K562 (cell line): ENCODE data around the gene MEAK7. TPM values are rescaled to one million over a fixed set of nuclear protein-coding genes. Genes with fewer than 3 reads are reported as not detected.

ENCODE experiments used
- ARID3B ChIP-seq: fragments of 250-450 bp; sonication (Bioruptor Pico); IDR thresholded peaks from 2 replicates; pipeline ENCODE4 v1.4.0; 2020; ENCODE audit warnings: borderline replicate concordance
- E4F1 ChIP-seq: fragments of 250-450 bp; sonication (Bioruptor Pico); IDR thresholded peaks from 2 replicates; pipeline ENCODE4 v1.5.0; 2021; ENCODE audit warnings: mild to moderate bottlenecking, borderline replicate concordance
- HDAC1 ChIP-seq, 2 experiments: fragments of 450-650 bp; IDR thresholded peaks; 2 replicates each; pipeline ENCODE4 v1.6.1; 2016 to 2017; ENCODE audit warnings: inconsistent platforms in 1 of 2, mild to moderate bottlenecking in 1 of 2, moderate library complexity in 1 of 2
- HDAC6 ChIP-seq: IDR thresholded peaks from 2 replicates; pipeline ENCODE4 v1.6.1; 2012; ENCODE audit warnings: low read depth, mild to moderate bottlenecking, control low read depth, inconsistent platforms, low read length, moderate library complexity
- PATZ1 ChIP-seq: fragments of 250-450 bp; sonication (Bioruptor Pico); IDR thresholded peaks from 2 replicates; pipeline ENCODE4 v1.5.0; 2020; ENCODE audit warnings: mild to moderate bottlenecking, borderline replicate concordance
- PHF8 ChIP-seq: fragments of 200-600 bp; sonication (generic); IDR thresholded peaks from 2 replicates; pipeline ENCODE4 v1.6.1; 2012; ENCODE audit warnings: mixed run types, mild to moderate bottlenecking, inconsistent platforms, low read length, moderate library complexity, borderline replicate concordance
- PTBP1 ChIP-seq: fragments of 200-400 bp; formaldehyde crosslinking; IDR thresholded peaks from 2 replicates; pipeline ENCODE4 v1.6.1; 2017; ENCODE audit warnings: low read depth, low read length
- PTTG1 ChIP-seq: fragments of 450-650 bp; IDR thresholded peaks from 2 replicates; pipeline ENCODE4 v1.6.1; 2016; ENCODE audit warnings: low read depth, mild to moderate bottlenecking, missing genetic modification characterization, missing compliant biosample characterization
- TFAM ChIP-seq: fragments of 250-450 bp; sonication (Bioruptor Pico); conservative IDR thresholded peaks from 2 replicates; pipeline ENCODE4 v1.5.0; 2021; ENCODE audit warnings: mild to moderate bottlenecking, moderate library complexity
- TOE1 ChIP-seq, 2 experiments: fragments of 450-650 bp in 1 of 2; sonication (generic) in 1 of 2; formaldehyde crosslinking in 1 of 2; IDR thresholded peaks; 2 replicates each; pipeline versions ENCODE4 v1.7.1 to v1.8.0; 2016 to 2022; ENCODE audit warnings: borderline replicate concordance in 2 of 2, mild to moderate bottlenecking in 2 of 2, antibody characterized with exemption in 1 of 2, inconsistent platforms in 1 of 2, low read depth in 1 of 2, missing genetic modification reagents in 1 of 2, moderate library complexity in 1 of 2
- ZBTB9 ChIP-seq: fragments of 450-650 bp; formaldehyde crosslinking; IDR thresholded peaks from 2 replicates; pipeline ENCODE4 v1.4.0; 2020; ENCODE audit warnings: mild to moderate bottlenecking, moderate library complexity
- ZNF140 ChIP-seq: fragments of 250-450 bp; sonication (Bioruptor Pico); IDR thresholded peaks from 2 replicates; pipeline ENCODE4 v1.8.0; 2021; ENCODE audit warnings: moderate library complexity, mild to moderate bottlenecking, inconsistent platforms
- ZNF324 ChIP-seq: fragments of 250-450 bp; sonication (Bioruptor Pico); IDR thresholded peaks from 2 replicates; pipeline ENCODE4 v1.4.0; 2020; ENCODE audit warnings: mild to moderate bottlenecking
- polyA plus RNA-seq, 8 experiments: library from polyadenylated mRNA; depleted of rRNA in 4 of 8; stranded (reverse) in 5 of 8; unstranded in 3 of 8; fragments of >200 nt; fragmentation: Nextera tagmentation in 2 of 8; fragmentation: Illumina TruSeq in 1 of 8; extraction: Ambion mirVana in 2 of 8; extraction: Trizol in 1 of 8; gene quantifications; 2 replicates each; pipeline versions ENCODE4 v1.2.1 to v1.2.3, GENCODE V29; 2011 to 2014; ENCODE audit warnings: inconsistent platforms in 1 of 8, missing spikeins in 1 of 8
- total RNA-seq, 7 experiments: library from RNA; depleted of rRNA in 6 of 7; stranded (reverse); fragments of >200 nt in 6 of 7; fragmentation: Illumina TruSeq in 2 of 7; extraction: Trizol in 2 of 7; gene quantifications; 2 replicates each; pipeline versions ENCODE4 v1.2.1 to v1.2.3, GENCODE V29; 2011 to 2021; ENCODE audit warnings: low replicate concordance in 1 of 7

MEAK7 gene
- total and polyA plus RNA-seq, 9 of the 15 experiments (the other 6 are each of a cell fraction or from before 2014, with no cell fraction given), result 1.4 to 14.5 (median 6.3) TPM

- no peak for TF ChIP-seq ZNF324 (CRISPR knock-in tag)
- no peak for TF ChIP-seq ZBTB9 (CRISPR knock-in tag)
- no peak for TF ChIP-seq PHF8
- no peak for TF ChIP-seq TFAM (CRISPR knock-in tag)
- TF ChIP-seq E4F1, result no peak
- TF ChIP-seq PTBP1, result no peak
- 0 out of 2 replicates have a peak, but pooled peaks have one; percentile 67 for TF ChIP-seq ARID3B (CRISPR knock-in tag)
- peak; percentile 31; the same call in 1 of the 2 replicates for TF ChIP-seq TOE1 (IDR thresholded peaks at IDR 0.05; ENCODE audit: borderline replicate concordance)
- TF ChIP-seq TOE1 (CRISPR knock-in tag; IDR thresholded peaks at IDR 0.05; ENCODE audit: borderline replicate concordance, low read depth), result no peak
- TF ChIP-seq HDAC6, result no peak
- TF ChIP-seq PATZ1 (CRISPR knock-in tag), result no peak
- TF ChIP-seq HDAC1 (IDR thresholded peaks at IDR 0.05), result 0 out of 4 replicates have a peak, but pooled peaks of 1 of the 2 experiments have one; percentile 11
- no peak for TF ChIP-seq PTTG1
- TF ChIP-seq ZNF140, result no peak
These were observed 586 bp downstream of the MEAK7 start (continued) for GRCh38 chr16:84503751-84504395.
